Tibial nerve (tissue), 3 donors: ENCODE measurements around the gene SORBS1.

Experiments used
- EP300 ChIP-seq, 2 donors: sonication (generic); formaldehyde crosslinking; IDR thresholded peaks; one replicate each; pipeline ENCODE4 v1.6.1; 2017; ENCODE audit warnings: antibody characterized with exemption in 2 of 2, mild to moderate bottlenecking in 1 of 2
- POLR2A ChIP-seq, 2 donors: fragments of 450-650 bp; IDR thresholded peaks; one replicate each; pipeline ENCODE4 v1.6.1; 2017; ENCODE audit warnings: antibody characterized with exemption in 2 of 2, mild to moderate bottlenecking in 2 of 2, moderate library complexity in 2 of 2

- TF ChIP-seq POLR2A (IDR thresholded peaks at IDR 0.05) (no peak), EP300 (IDR thresholded peaks at IDR 0.05) (no peak)
Measured at GRCh38 chr10:95354110-95354509, 207.1 kb downstream of the SORBS1 start.
